Measurements from ENCODE around the gene CRK. TPM values are rescaled to one million over a fixed set of nuclear protein-coding genes. Genes with fewer than 3 reads are reported as not detected.

Gene CRK
- total RNA-seq, 1 donor from 2014 or later: 52.0 TPM

- peak; percentile 91 for DNase-seq (ENCODE audit: low spot score)
Observed at GRCh38 chr17:1486802-1487695, 31.0 kb upstream of the CRK start.

DNA sequence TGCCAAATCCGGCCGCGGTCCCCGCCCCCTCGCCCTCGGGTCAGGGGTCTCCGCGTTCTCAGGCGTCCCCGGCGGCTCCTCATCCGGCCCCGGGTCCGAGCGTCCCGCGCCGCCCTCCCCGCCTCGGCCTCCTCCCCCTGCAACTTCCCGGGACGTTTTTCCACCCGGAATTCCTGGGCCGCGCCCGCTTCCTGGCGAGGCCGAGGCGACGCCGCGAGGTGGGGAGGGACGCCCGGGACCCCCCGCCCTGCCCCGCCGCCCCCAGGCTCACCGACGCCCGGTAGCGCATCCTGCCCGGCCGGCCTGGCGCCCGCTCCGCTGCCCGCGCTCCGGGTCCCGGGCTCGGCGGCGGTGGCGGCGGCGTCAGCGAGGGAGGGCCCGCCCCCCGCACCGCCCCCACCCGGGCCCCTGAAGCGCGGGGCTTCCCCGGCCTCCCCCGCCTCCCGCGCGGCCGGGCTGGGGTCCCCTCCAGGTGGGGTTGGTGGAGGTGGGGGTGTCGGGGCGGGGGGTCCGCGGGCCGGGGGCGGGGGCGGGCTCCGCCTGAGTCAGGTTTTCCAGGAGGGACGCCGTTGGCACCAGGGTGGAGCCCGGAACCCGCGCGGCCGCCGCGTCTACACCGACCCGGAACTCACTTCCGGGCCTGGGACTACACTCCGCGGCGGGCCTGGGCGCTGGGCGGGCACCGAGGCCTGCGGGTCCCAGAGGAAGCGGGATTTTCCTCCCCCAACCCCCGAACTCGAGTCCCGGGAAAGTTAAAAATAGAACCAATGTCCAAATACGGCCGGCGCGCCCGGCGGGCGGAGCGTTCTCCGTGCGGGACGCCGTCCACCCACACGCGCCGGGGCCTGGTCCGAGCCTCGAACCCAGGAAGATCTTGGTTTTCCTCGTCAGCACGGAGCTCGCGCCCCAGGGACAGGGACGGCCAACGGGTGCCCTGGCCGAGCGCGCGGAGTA is 29.7 kb upstream of the CRK start:
- peak; percentile 68 for DNase-seq (ENCODE audit: low spot score)

GRCh38 chr17:1484676-1485422 is 28.8 kb upstream of the CRK start:
- DNase-seq (ENCODE audit: low spot score): peak; percentile 77

GRCh38 chr17:1484060-1484535 is 28.1 kb upstream of the CRK start:
- DNase-seq (ENCODE audit: low spot score): no peak

- no peak for DNase-seq (ENCODE audit: low spot score)
Observed at GRCh38 chr17:1482680-1483079, 26.6 kb upstream of the CRK start.

DNA sequence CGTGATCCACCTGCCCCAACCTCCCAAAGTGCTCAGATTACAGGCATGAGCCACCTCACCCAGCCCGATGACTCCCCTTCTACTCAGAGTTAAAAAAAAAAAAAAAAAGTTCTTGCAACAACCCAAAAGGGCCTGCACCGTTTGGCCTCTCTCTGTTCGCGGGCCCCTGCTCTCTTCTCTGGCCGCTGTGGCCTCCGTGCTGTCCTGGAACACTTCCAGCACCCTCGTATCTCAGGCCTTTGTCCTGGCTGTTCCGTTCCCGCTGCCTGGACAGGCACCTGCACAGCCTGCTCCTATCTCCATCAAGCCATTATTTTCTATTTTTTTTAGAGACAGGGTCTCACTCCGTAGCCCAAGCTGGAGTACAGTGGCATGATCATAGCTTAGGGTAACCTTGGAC is 25.7 kb upstream of the CRK start:
- DNase-seq (ENCODE audit: low spot score): no peak

DNA sequence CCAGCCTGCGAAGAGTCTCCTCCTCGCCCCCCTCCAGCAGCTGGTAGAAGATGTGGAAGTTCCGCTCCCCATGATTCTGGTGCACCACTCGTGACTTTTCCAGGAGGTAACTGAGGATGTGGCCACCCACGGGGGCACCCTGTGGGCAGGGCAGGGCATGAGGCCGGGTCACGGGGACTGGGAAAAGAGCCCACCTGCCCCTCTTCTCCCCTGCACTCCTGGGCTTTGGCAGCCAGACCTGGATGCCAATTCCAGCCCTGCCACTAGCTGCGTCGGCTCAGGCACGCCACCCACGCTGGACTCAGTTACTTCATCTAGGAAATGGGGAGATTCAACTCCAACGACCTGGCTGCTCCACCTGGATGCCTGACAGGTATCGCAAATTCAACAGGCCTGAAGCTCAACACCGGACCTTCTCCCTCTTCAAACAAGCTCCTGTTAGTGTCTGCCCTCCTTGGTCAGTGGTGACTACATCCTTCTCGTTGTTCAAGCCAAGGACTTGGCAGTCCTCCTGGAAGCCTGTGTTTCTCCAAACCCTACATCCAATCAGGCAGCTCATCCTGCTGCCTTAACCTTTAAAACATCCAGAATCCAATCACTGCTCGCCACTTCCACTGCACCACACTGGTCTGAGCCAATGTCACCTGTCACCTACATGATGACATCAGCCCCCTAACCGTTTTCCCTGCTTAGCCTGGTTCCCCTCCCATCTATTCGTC is 24.9 kb upstream of the CRK start:
- no peak for DNase-seq (ENCODE audit: low spot score)

DNA sequence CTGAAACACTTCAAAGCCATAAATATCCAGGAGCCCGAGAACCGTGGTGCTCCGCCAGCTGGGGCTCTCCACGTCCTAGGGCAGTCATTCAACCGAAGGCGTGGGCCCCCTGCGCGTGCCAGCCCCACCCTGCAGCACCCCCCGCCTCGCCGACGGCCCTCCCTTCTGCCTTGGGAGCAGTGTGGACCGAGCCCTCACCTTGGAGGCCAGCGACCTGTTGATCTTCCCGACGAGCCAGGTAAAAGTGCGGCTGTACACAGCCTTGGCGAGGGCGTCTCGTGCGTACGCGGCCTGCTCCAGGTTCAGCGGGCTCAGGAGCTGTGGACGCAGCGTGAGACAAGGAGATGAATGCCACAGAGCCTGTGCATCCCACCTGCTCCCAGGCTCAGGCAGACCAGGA is 22.4 kb upstream of the CRK start:
- DNase-seq (ENCODE audit: low spot score): no peak

DNA sequence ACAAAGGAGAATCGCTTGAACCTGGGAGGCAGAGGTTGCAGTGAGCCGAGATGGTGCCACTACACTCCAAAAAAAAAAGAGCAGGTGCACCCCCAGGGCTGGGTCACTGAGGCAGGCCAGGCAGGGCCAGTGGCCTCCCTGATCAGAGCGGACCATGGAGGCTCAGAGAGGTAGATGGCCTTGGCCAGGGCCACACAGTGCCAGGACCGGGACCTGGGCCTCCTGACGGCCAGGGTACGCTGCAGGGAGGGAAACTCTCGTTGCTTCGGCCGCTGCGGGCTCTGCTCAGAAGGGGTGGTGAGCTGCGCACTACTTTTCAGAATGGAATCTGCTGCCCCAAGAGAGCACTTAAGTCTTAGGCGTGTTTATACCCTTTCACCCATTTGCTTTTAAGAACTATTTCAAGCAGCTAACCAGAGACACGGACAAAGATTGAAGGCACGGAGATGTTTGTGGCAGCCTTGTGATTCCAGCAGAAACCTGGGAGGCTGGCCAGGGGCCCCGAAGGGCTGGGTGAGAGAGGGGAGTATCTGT is 19.4 kb upstream of the CRK start:
- DNase-seq (ENCODE audit: low spot score): no peak

GRCh38 chr17:1474402-1475189 is 18.6 kb upstream of the CRK start:
- no peak for DNase-seq (ENCODE audit: low spot score)

- DNase-seq (ENCODE audit: low spot score): no peak
Observed at GRCh38 chr17:1473841-1474240, 17.8 kb upstream of the CRK start.

DNA sequence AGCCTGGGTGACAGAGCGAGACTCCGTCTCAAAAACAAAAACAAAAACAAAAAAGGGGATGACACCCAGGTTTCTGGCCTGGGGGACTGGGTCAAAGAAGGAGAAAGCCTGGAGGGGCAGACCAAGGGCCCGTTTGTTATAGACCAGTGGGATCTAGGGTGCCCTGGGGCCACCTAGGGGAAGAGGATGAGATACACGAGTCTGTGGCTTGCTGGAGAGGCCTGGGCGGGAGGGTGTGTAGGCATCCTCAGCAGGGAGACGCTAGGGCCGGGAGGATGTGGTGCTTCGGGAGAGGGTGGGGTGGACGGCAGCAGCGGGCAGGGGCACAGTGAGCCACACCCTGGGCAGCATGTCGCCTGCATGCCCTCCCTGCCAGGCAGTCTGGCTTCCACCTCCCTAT is 17.1 kb upstream of the CRK start:
- no peak for DNase-seq (ENCODE audit: low spot score)

- no peak for DNase-seq (ENCODE audit: low spot score)
Observed at GRCh38 chr17:1471911-1472821, 16.1 kb upstream of the CRK start.

- no peak for DNase-seq (ENCODE audit: low spot score)
Observed at GRCh38 chr17:1471490-1471889, 15.5 kb upstream of the CRK start.

DNA sequence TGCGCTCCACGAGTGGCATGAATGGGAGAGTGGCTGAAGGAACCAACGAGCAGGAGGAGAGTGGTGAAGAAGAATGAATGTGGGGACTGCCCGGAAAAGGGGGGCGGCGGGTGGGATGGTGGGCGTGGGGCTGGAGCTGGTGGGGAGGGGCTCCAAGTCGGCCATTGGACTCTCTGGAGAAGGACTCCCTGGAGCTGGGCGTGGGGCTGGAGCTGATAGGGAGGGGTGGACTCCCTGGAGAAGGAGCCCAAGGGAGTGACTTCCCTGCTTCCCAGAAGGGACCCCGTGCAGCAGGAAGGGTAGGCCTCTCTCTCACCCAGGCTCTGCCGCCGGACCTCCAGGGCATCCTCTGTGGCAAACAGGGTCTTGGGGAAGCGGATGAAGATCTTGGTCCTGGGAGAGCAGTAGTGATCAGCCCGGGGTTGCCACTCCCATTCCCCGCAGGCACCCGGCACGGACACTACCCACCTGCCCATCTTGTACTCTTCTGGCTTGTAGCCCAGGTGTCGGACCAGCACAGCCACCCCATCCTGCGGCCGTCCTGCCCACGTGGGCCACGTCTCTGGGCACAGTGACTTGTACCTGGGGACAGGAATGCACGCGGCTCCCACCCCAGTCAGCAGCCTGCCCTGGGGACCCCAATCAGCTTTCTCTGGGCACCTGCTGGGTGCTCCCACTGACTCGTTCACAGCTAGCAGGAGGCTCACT is 14.9 kb upstream of the CRK start:
- no peak for DNase-seq (ENCODE audit: low spot score)

DNA sequence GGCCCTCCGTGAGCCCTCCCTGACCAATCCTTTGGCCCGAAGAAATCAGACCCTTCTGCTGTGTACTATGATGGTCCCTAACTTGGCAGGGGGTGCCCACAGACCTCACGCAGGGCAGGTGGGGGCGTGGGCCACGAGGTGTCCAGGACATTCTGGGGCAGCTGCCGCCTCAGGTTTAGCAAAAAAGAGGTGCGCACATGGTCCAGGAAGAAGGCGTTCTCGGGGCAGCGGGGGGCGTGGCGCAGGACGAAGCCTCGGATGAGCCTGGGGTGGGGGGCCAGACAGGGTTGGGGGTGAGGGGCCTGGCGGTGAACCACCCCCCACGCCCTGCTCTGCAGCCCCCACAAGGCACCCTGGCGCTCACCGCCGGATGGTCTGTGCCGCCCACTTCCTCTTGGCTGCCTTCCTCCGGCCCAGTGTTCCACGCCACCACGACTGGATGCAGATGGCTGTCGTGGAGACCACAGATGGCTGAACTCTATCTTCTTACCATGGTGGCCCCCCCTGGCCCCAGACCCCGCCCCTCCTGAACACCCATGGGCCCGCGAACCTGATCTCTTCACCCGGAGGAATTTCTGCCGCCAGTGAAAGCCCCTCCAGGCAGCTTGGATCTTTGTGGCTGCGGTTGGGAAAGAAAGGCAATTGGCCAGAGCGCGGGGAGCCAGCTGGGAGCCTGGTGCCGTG is 14.2 kb upstream of the CRK start:
- DNase-seq (ENCODE audit: low spot score): no peak

- no peak for DNase-seq (ENCODE audit: low spot score)
Observed at GRCh38 chr17:1469231-1469852, 13.3 kb upstream of the CRK start.

All from umbilical cord (tissue), 2 donors.